ENCODE results near the gene CGA.

- no peak for TF ChIP-seq CTCF (IDR thresholded peaks at IDR 0.05)
- TF ChIP-seq POLR2A (IDR thresholded peaks at IDR 0.05) = no peak
- TF ChIP-seq EP300 (IDR thresholded peaks at IDR 0.05) = no peak
- no peak for TF ChIP-seq POLR2AphosphoS5 (IDR thresholded peaks at IDR 0.05)
Observed at GRCh38 chr6:87122477-87122876, 27.6 kb upstream of the CGA start.
